MM.1S (cell line): ENCODE data around the gene SKAP2.

Source experiments
- EZH2 ChIP-seq: fragments of 300-600 bp; sonication (generic); optimal IDR thresholded peaks from 2 replicates; pipeline ENCODE3; 2017; ENCODE audit warnings: low read depth, mild to moderate bottlenecking, antibody characterized with exemption, low read length, mixed read lengths
- TF ChIP-seq, protein P1 (sequence below): fragments of 300-600 bp; sonication (generic); IDR thresholded peaks from 2 replicates; pipeline ENCODE4 v1.5.1; 2016; ENCODE audit warnings: antibody characterized with exemption, low read length, mixed read lengths

GRCh38 chr7:26690135-26690805, 174.1 kb downstream of the SKAP2 start:
- TF ChIP-seq, protein P1, sequence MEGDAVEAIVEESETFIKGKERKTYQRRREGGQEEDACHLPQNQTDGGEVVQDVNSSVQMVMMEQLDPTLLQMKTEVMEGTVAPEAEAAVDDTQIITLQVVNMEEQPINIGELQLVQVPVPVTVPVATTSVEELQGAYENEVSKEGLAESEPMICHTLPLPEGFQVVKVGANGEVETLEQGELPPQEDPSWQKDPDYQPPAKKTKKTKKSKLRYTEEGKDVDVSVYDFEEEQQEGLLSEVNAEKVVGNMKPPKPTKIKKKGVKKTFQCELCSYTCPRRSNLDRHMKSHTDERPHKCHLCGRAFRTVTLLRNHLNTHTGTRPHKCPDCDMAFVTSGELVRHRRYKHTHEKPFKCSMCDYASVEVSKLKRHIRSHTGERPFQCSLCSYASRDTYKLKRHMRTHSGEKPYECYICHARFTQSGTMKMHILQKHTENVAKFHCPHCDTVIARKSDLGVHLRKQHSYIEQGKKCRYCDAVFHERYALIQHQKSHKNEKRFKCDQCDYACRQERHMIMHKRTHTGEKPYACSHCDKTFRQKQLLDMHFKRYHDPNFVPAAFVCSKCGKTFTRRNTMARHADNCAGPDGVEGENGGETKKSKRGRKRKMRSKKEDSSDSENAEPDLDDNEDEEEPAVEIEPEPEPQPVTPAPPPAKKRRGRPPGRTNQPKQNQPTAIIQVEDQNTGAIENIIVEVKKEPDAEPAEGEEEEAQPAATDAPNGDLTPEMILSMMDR: no peak
- no peak for TF ChIP-seq EZH2
